K562 (cell line): ENCODE measurements around the gene SAPCD1. TPM values are rescaled to one million over a fixed set of nuclear protein-coding genes. Genes with fewer than 3 reads are reported as not detected.

Experiments
- BACH1 ChIP-seq: fragments of 200-800 bp; sonication (Bioruptor generic); IDR thresholded peaks from 2 replicates; pipeline ENCODE4 v1.6.1; 2016; ENCODE audit warnings: missing genetic modification characterization, missing compliant biosample characterization
- CBFA2T3 ChIP-seq: fragments of 450-650 bp; IDR thresholded peaks from 2 replicates; pipeline ENCODE4 v1.6.1; 2017
- CEBPZ ChIP-seq: fragments of 150-350 bp; IDR thresholded peaks from 2 replicates; pipeline ENCODE4 v1.6.1; 2014; ENCODE audit warnings: low read depth, mild to moderate bottlenecking, low read length, borderline replicate concordance
- CREM ChIP-seq: IDR thresholded peaks from 2 replicates; pipeline ENCODE4 v1.6.1; 2014; ENCODE audit warnings: antibody characterized with exemption, low read depth
- HNRNPUL1 ChIP-seq: fragments of 200-400 bp; formaldehyde crosslinking; IDR thresholded peaks from 2 replicates; pipeline ENCODE4 v1.6.1; 2017; ENCODE audit warnings: low read length
- KAT2B ChIP-seq: IDR thresholded peaks from one replicate; pipeline ENCODE4 v1.6.1; 2012; ENCODE audit warnings: low read depth, mild to moderate bottlenecking, control low read depth, inconsistent platforms, low read length, moderate library complexity
- KLF6 ChIP-seq: fragments of 250-450 bp; sonication (Bioruptor Pico); IDR thresholded peaks from 2 replicates; pipeline ENCODE4 v1.4.0; 2020; ENCODE audit warnings: mild to moderate bottlenecking, moderate library complexity, borderline replicate concordance
- MTF1 ChIP-seq: fragments of 250-450 bp; sonication (Bioruptor Pico); IDR thresholded peaks from 2 replicates; pipeline ENCODE4 v1.9.0; 2021; ENCODE audit warnings: moderate library complexity, mild to moderate bottlenecking, inconsistent platforms, borderline replicate concordance
- PCBP1 ChIP-seq: fragments of 200-400 bp; formaldehyde crosslinking; IDR thresholded peaks from 2 replicates; pipeline ENCODE4 v1.6.1; 2018; ENCODE audit warnings: mild to moderate bottlenecking, low read depth, low read length; ENCODE audit not compliant: poor library complexity, severe bottlenecking
- RBFOX2 ChIP-seq: fragments of 200-400 bp; formaldehyde crosslinking; IDR thresholded peaks from 2 replicates; pipeline ENCODE4 v1.6.1; 2017; ENCODE audit warnings: low read depth, mild to moderate bottlenecking, low read length, moderate library complexity
- ZNF384 ChIP-seq: IDR thresholded peaks from 2 replicates; pipeline ENCODE4 v1.6.1; 2012; ENCODE audit warnings: low read depth, low read length, improper control_type of control experiment
- ZNF583 ChIP-seq: fragments of 250-450 bp; sonication (Bioruptor Pico); IDR thresholded peaks from 2 replicates; pipeline ENCODE4 v1.4.0; 2020
- ZNF785 ChIP-seq: fragments of 250-450 bp; sonication (Bioruptor Pico); IDR thresholded peaks from 2 replicates; pipeline ENCODE4 v1.4.0; 2020; ENCODE audit warnings: mild to moderate bottlenecking
- polyA plus RNA-seq, 8 experiments: library from polyadenylated mRNA; depleted of rRNA in 4 of 8; stranded (reverse) in 5 of 8; unstranded in 3 of 8; fragments of >200 nt; fragmentation: Nextera tagmentation in 2 of 8; fragmentation: Illumina TruSeq in 1 of 8; extraction: Ambion mirVana in 2 of 8; extraction: Trizol in 1 of 8; gene quantifications; 2 replicates each; pipeline versions ENCODE4 v1.2.1 to v1.2.3, GENCODE V29; 2011 to 2014; ENCODE audit warnings: inconsistent platforms in 1 of 8, missing spikeins in 1 of 8
- total RNA-seq, 7 experiments: library from RNA; depleted of rRNA in 6 of 7; stranded (reverse); fragments of >200 nt in 6 of 7; fragmentation: Illumina TruSeq in 2 of 7; extraction: Trizol in 2 of 7; gene quantifications; 2 replicates each; pipeline versions ENCODE4 v1.2.1 to v1.2.3, GENCODE V29; 2011 to 2021; ENCODE audit warnings: low replicate concordance in 1 of 7
- TF ChIP-seq, protein P1 (sequence below): fragments of 200-600 bp; sonication (generic); IDR thresholded peaks from one replicate; pipeline ENCODE4 v1.6.1; 2012; ENCODE audit warnings: mild to moderate bottlenecking, low read depth, low read length, inconsistent platforms

The SAPCD1 gene
- total and polyA plus RNA-seq, 9 of the 15 experiments (the other 6 are each of a cell fraction or from before 2014, with no cell fraction given) = 2.6 to 30.2 (median 7.4) TPM

GRCh38 chr6:31776989-31777666 lies 14.7 kb downstream of the SAPCD1 start, which contains the start of gene VWA7 (continued):
- TF ChIP-seq, protein P1, sequence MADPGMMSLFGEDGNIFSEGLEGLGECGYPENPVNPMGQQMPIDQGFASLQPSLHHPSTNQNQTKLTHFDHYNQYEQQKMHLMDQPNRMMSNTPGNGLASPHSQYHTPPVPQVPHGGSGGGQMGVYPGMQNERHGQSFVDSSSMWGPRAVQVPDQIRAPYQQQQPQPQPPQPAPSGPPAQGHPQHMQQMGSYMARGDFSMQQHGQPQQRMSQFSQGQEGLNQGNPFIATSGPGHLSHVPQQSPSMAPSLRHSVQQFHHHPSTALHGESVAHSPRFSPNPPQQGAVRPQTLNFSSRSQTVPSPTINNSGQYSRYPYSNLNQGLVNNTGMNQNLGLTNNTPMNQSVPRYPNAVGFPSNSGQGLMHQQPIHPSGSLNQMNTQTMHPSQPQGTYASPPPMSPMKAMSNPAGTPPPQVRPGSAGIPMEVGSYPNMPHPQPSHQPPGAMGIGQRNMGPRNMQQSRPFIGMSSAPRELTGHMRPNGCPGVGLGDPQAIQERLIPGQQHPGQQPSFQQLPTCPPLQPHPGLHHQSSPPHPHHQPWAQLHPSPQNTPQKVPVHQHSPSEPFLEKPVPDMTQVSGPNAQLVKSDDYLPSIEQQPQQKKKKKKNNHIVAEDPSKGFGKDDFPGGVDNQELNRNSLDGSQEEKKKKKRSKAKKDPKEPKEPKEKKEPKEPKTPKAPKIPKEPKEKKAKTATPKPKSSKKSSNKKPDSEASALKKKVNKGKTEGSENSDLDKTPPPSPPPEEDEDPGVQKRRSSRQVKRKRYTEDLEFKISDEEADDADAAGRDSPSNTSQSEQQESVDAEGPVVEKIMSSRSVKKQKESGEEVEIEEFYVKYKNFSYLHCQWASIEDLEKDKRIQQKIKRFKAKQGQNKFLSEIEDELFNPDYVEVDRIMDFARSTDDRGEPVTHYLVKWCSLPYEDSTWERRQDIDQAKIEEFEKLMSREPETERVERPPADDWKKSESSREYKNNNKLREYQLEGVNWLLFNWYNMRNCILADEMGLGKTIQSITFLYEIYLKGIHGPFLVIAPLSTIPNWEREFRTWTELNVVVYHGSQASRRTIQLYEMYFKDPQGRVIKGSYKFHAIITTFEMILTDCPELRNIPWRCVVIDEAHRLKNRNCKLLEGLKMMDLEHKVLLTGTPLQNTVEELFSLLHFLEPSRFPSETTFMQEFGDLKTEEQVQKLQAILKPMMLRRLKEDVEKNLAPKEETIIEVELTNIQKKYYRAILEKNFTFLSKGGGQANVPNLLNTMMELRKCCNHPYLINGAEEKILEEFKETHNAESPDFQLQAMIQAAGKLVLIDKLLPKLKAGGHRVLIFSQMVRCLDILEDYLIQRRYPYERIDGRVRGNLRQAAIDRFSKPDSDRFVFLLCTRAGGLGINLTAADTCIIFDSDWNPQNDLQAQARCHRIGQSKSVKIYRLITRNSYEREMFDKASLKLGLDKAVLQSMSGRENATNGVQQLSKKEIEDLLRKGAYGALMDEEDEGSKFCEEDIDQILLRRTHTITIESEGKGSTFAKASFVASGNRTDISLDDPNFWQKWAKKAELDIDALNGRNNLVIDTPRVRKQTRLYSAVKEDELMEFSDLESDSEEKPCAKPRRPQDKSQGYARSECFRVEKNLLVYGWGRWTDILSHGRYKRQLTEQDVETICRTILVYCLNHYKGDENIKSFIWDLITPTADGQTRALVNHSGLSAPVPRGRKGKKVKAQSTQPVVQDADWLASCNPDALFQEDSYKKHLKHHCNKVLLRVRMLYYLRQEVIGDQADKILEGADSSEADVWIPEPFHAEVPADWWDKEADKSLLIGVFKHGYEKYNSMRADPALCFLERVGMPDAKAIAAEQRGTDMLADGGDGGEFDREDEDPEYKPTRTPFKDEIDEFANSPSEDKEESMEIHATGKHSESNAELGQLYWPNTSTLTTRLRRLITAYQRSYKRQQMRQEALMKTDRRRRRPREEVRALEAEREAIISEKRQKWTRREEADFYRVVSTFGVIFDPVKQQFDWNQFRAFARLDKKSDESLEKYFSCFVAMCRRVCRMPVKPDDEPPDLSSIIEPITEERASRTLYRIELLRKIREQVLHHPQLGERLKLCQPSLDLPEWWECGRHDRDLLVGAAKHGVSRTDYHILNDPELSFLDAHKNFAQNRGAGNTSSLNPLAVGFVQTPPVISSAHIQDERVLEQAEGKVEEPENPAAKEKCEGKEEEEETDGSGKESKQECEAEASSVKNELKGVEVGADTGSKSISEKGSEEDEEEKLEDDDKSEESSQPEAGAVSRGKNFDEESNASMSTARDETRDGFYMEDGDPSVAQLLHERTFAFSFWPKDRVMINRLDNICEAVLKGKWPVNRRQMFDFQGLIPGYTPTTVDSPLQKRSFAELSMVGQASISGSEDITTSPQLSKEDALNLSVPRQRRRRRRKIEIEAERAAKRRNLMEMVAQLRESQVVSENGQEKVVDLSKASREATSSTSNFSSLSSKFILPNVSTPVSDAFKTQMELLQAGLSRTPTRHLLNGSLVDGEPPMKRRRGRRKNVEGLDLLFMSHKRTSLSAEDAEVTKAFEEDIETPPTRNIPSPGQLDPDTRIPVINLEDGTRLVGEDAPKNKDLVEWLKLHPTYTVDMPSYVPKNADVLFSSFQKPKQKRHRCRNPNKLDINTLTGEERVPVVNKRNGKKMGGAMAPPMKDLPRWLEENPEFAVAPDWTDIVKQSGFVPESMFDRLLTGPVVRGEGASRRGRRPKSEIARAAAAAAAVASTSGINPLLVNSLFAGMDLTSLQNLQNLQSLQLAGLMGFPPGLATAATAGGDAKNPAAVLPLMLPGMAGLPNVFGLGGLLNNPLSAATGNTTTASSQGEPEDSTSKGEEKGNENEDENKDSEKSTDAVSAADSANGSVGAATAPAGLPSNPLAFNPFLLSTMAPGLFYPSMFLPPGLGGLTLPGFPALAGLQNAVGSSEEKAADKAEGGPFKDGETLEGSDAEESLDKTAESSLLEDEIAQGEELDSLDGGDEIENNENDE = peak; percentile 10
- TF ChIP-seq CREM (peak; percentile 99), RBFOX2 (peak; percentile 80), ZNF785 (CRISPR knock-in tag) (no peak), CBFA2T3 (peak; percentile 86), MTF1 (no peak), PCBP1 (peak; percentile 96), HNRNPUL1 (no peak), CEBPZ (peak; percentile 50; the same call in 1 of the 2 replicates), KLF6 (CRISPR knock-in tag) (peak; percentile 10; the same call in 1 of the 2 replicates), KAT2B (peak; percentile 47), ZNF384 (peak; percentile 48; the same call in 1 of the 2 replicates), BACH1 (peak; percentile 56; the same call in 1 of the 2 replicates), ZNF583 (CRISPR knock-in tag) (peak; percentile 86; the same call in 1 of the 2 replicates)
